Amniotic stem cell (primary cell): ENCODE results near the gene CEBPA.

Source experiments
- DNase-seq: peaks from one replicate; lab custom pipeline; 2025; lab: John Stamatoyannopoulos, UW

The CEBPA gene

DNA sequence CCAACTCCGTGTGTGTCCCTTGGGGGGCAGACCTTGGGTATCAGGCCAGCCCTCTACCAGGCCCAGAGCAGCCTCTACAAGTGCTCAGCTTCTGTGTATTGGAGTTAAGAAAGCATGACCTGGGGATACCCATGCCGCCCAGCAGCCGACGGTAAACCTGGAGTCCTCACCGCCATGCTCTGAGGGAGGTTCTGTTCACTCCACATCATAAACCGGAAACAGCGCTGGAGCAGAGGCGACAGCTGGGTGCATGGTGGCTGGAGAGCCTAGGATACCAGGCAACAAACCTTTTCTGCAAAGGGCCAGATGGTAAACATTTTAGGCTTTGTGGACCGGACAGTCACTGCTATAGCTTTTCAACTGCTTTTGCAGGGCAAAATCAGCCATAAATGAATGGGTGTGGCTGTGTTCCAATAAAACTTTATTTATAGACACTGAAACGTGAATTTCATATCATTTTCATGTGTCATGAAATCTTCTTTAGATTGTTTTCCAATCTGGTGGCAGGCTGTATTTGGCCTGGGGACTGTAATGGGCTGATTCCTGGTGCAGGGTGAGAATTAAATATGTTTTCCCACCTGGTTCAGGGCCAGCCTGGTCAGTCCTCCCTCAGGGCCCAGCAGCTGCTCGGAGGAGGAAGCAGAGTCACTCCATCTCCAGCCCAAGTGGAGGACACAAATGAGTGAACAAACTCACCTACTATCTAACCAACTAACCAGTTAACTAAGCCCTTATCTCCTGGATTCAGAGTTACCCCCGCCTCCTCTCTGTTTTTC, 30.9 kb downstream of the CEBPA start:
- no peak for DNase-seq

DNA sequence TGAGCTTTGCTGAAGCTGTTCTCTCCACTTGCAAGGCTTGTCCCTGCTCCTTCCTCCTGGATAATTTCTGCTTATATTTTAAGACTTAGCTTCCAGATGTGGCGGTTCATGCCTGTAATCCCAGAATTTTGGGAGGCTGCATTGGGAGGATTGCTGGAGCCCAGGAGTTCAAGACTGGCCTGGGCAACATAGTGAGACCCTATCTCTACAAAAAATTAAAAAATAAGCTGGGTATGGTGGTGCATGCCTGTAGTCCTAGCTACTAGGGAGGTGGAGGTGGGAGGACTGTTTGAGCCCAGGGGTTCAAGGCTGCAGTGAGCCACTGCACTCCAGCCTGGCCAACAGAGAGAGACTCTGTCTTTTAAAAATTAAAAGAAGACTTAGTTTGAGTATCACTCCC, 31.6 kb downstream of the CEBPA start:
- no peak for DNase-seq

GRCh38 chr19:33269016-33269415, 33.3 kb downstream of the CEBPA start:
- no peak for DNase-seq

- DNase-seq, result no peak
These were observed 34.0 kb downstream of the CEBPA start for GRCh38 chr19:33268162-33268991.

GRCh38 chr19:33267706-33268105, 34.6 kb downstream of the CEBPA start:
- no peak for DNase-seq

DNA sequence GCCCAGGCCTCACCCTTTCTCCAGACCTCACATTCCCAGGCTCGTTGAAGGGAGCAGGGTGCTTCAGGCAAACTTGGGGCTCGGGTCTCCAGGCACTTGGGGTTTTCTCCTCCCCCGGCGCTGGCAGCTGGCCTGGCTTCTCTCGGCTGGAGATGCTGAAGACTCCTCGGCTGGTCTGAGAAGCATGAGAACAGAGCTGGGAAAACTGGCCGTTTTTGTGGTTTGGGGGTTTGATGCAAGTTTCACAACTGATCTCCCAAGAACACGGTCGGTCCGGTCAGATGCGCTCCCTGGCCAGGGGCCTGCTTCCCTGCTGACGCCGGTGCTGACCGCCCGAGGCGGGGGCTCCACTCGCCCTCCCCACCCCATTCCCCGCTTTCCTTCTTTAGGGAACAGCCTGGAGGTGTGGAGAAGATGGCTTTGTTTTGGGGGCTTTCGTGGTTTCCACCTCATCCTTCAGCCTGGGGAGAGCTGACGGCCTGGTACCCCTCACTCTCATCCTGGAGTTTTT, 35.3 kb downstream of the CEBPA start:
- no peak for DNase-seq

- DNase-seq, result no peak
These were observed 37.4 kb downstream of the CEBPA start for GRCh38 chr19:33264881-33265445.

- no peak for DNase-seq
These were observed 38.9 kb downstream of the CEBPA start for GRCh38 chr19:33263325-33264023.

DNA sequence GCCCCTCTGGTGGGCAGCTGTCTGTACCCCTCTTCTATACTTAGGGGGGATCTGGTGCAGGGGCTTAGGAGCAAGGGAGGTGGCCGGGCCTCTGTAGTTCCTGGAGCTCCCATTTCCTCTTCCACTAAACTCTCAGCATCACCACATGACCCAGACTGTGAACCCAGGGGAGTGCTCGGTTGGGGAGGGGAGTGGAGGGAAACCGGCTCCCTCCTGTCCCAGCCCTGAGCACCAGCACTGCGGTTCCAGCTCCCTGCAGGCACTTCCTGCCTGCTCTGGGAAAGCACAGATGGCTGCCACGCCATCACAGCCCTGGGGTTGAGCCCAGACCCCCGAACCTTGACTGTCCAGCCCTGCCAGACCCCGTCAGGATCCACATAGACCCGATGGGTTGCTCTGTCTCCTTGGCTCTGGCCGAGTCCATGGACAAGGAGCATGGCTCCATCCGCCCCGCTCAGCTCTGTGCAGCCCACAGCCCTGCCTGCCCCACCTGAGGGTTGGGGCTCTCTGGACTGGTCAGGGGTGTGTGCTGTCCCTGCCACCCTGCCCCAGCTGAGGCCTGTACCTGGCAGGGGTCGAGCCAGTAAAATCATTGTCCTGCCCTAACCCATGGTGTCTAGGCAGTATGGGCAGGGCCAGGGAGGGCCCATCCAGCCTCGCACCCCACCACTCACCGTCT, 40.7 kb downstream of the CEBPA start:
- no peak for DNase-seq

- no peak for DNase-seq
These were observed 41.5 kb downstream of the CEBPA start for GRCh38 chr19:33260628-33261418.

DNA sequence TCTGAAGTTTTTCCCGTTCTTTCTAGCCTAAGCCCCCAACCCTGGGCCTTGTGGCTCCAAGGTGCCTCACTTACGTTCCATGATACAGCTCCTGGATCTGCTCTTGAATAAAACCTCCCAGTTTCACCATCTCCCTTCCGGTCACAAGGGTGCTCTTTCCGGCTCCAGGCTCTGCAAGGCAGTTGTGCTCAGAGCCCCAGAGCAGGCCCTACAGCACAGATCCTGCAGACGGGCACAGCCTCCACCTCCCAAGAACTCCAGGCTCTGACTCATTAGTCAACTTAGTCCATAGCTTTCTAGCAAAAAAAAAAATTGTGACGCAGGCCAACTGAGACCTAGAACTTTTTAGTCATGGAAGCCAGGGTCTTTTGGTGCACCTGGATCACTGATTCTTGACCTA, 42.8 kb downstream of the CEBPA start:
- DNase-seq, result no peak

DNA sequence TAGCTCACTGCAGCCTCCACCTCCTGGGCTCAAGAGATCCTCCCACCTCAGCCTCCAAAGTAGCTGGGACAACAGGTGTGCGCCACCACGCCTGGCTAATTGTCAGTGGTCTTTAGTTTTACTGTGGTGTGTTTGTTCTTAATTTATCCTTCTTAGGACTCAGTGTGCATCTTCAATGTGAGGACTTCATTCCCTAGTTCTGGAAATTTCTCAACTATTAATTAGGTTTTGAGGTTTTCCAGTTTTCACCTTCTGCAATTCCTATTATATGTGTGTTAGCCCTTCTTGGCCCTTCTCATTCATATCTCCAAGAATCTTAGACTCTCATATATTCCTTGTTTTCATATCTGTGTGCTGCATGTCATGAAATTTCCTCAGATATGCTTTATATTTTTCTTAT, 44.5 kb downstream of the CEBPA start:
- no peak for DNase-seq

DNA sequence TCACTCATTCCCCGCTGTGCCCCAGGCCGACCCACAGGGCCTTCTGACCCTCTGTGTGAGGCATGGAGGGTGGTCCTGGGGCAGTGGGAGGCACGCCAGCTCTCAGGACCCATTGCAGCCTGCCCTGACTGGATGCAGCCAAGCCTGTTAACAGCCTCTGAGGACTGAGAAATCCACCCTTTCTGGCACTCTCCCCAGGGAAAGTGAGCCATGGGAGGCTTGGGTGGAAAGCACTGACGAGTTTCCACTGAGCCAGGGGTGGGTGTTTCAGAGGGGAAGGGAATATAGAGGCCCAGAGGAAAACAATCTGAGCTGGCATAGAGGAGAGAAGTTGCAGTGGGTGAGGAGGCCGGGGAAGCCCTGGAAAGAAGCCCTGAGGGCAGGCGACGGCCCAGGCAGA, 46.1 kb downstream of the CEBPA start:
- no peak for DNase-seq

GRCh38 chr19:33255781-33256180, 46.6 kb downstream of the CEBPA start:
- no peak for DNase-seq

- no peak for DNase-seq
These were observed 48.0 kb downstream of the CEBPA start for GRCh38 chr19:33254245-33254824.

- no peak for DNase-seq
These were observed 49.4 kb downstream of the CEBPA start for GRCh38 chr19:33252971-33253370.

DNA sequence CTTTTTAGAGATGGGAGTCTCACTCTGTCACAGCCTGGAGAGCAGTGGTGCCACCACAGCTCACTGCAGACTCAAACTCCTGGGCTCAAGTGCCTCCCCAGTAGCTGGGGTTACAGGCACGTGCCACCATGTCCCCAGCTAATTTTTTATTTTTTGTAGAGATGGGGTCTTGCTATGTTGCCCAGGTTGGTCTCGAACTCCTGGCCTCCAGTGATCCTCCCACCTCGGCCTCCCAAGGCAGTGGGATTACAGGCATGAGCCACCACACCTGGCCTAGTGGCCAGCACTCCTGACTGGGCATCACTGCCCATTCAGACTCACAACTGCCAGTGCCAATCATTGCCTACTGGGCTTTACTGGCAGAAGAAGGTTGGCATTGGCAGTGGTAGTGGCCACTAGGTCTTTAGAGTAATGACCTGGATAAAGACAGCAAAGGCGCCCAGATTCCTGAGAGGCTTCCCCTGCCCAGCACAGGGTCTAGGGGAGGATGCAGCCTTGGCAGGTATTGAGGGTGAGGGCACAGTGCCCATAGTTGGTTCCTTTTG, 49.8 kb downstream of the CEBPA start:
- no peak for DNase-seq

GRCh38 chr19:33251526-33252090, 50.7 kb downstream of the CEBPA start:
- DNase-seq, result no peak

- DNase-seq, result no peak
These were observed 51.3 kb downstream of the CEBPA start for GRCh38 chr19:33251076-33251475.

- DNase-seq, result no peak
These were observed 51.8 kb downstream of the CEBPA start for GRCh38 chr19:33250500-33250899.
